Subcutaneous abdominal adipose tissue (tissue), 5 donors: ENCODE measurements around the gene TBC1D22A.

Experiments
- H3K27ac ChIP-seq: one replicate; pipeline ENCODE4 v1.7.0; 2013; ENCODE audit warnings: low read depth, mild to moderate bottlenecking, inconsistent platforms, low read length, moderate library complexity
- H3K27me3 ChIP-seq, 5 donors: one replicate each; pipeline ENCODE4 v1.7.0; 2013; ENCODE audit warnings: low read length in 5 of 5, inconsistent platforms in 1 of 5; ENCODE audit not compliant: control insufficient read depth in 5 of 5, insufficient read depth in 4 of 5
- H3K36me3 ChIP-seq, 5 donors: one replicate each; pipeline ENCODE4 v1.7.0; 2013; ENCODE audit warnings: low read length in 5 of 5; ENCODE audit not compliant: control insufficient read depth in 5 of 5, insufficient read depth in 5 of 5
- H3K4me1 ChIP-seq, 5 donors: one replicate each; pipeline ENCODE4 v1.7.0; 2013; ENCODE audit warnings: low read length in 5 of 5, mild to moderate bottlenecking in 3 of 5, moderate library complexity in 1 of 5; ENCODE audit not compliant: control insufficient read depth in 5 of 5, insufficient read depth in 5 of 5
- H3K4me3 ChIP-seq, 5 donors: one replicate each; pipeline ENCODE4 v1.7.0; 2013; ENCODE audit warnings: low read length in 5 of 5, low read depth in 1 of 5
- H3K9ac ChIP-seq, 5 donors: one replicate each; pipeline ENCODE4 v1.7.0; 2013; ENCODE audit warnings: low read length in 5 of 5, mild to moderate bottlenecking in 4 of 5, moderate library complexity in 3 of 5
- H3K9me3 ChIP-seq, 5 donors: one replicate each; pipeline ENCODE4 v1.7.0; 2013; ENCODE audit warnings: low read length in 5 of 5; ENCODE audit not compliant: control insufficient read depth in 5 of 5
- donor health status: healthy.
- donor health status: healthy.
- donor health status: healthy.
- donor health status: healthy.
- donor health status: healthy.

Gene TBC1D22A

GRCh38 chr22:47174671-47175112 is 412.2 kb downstream of the TBC1D22A start:
- peaks cover 0 to 33% (median 13%) of the 10 kb centered on the region in 5 donors for H3K36me3 ChIP-seq
- H3K9ac ChIP-seq, result no peak overlapping the region
- H3K9me3 ChIP-seq, result no peaks in the 10 kb centered on the region
- H3K27me3 ChIP-seq, result no peaks in the 10 kb centered on the region
- peaks cover 0 to 8% (median 0%) of the 10 kb centered on the region in 5 donors for H3K4me1 ChIP-seq
- no peak overlapping the region for H3K4me3 ChIP-seq
- H3K27ac ChIP-seq, result no peak overlapping the region

GRCh38 chr22:47175151-47176025 is 412.9 kb downstream of the TBC1D22A start:
- H3K36me3 ChIP-seq, result peaks cover 0 to 33% (median 13%) of the 10 kb centered on the region in 5 donors
- H3K9ac ChIP-seq, result no peak overlapping the region
- H3K4me3 ChIP-seq, result no peak overlapping the region
- no peak overlapping the region for H3K27ac ChIP-seq
- H3K4me1 ChIP-seq, result peaks cover 0 to 8% (median 0%) of the 10 kb centered on the region in 5 donors
- no peaks in the 10 kb centered on the region for H3K27me3 ChIP-seq
- H3K9me3 ChIP-seq, result no peaks in the 10 kb centered on the region

GRCh38 chr22:47176026-47176389 is 413.6 kb downstream of the TBC1D22A start:
- peaks cover 0 to 30% (median 13%) of the 10 kb centered on the region in 5 donors for H3K36me3 ChIP-seq
- peaks cover 0 to 8% (median 0%) of the 10 kb centered on the region in 5 donors for H3K4me1 ChIP-seq
- H3K27me3 ChIP-seq, result no peaks in the 10 kb centered on the region
- H3K4me3 ChIP-seq, result no peak overlapping the region
- no peak overlapping the region for H3K9ac ChIP-seq
- H3K9me3 ChIP-seq, result no peaks in the 10 kb centered on the region
- no peak overlapping the region for H3K27ac ChIP-seq

GRCh38 chr22:47176573-47177333 is 414.3 kb downstream of the TBC1D22A start:
- Histone ChIP-seq H3K9ac (no peak overlapping the region), H3K36me3 (peaks cover 0 to 28% (median 13%) of the 10 kb centered on the region in 5 donors), H3K4me1 (peaks cover 0 to 8% (median 0%) of the 10 kb centered on the region in 5 donors), H3K27ac (no peak overlapping the region), H3K27me3 (no peaks in the 10 kb centered on the region), H3K9me3 (no peaks in the 10 kb centered on the region), H3K4me3 (no peak overlapping the region)

GRCh38 chr22:47177334-47177815 is 414.9 kb downstream of the TBC1D22A start:
- Histone ChIP-seq H3K9me3 (no peaks in the 10 kb centered on the region), H3K27me3 (no peaks in the 10 kb centered on the region), H3K4me1 (peaks cover 0 to 8% (median 0%) of the 10 kb centered on the region in 5 donors), H3K36me3 (peaks cover 0 to 28% (median 13%) of the 10 kb centered on the region in 5 donors), H3K27ac (no peak overlapping the region), H3K4me3 (no peak overlapping the region), H3K9ac (no peak overlapping the region)

- Histone ChIP-seq H3K27me3 (no peaks in the 10 kb centered on the region), H3K9ac (no peak overlapping the region), H3K36me3 (peaks cover 0 to 26% (median 13%) of the 10 kb centered on the region in 5 donors), H3K4me1 (peaks cover 0 to 8% (median 0%) of the 10 kb centered on the region in 5 donors), H3K27ac (no peak overlapping the region), H3K4me3 (no peak overlapping the region), H3K9me3 (no peaks in the 10 kb centered on the region)
These were observed 415.9 kb downstream of the TBC1D22A start for GRCh38 chr22:47178339-47178738.

- Histone ChIP-seq H3K36me3 (peaks cover 0 to 6% (median 2%) of the 10 kb centered on the region in 5 donors), H3K27me3 (no peaks in the 10 kb centered on the region), H3K4me1 (no peaks in the 10 kb centered on the region), H3K4me3 (no peak overlapping the region), H3K27ac (no peak overlapping the region), H3K9ac (no peak overlapping the region), H3K9me3 (no peaks in the 10 kb centered on the region)
These were observed 418.3 kb downstream of the TBC1D22A start for GRCh38 chr22:47180796-47181195.

- H3K9me3 ChIP-seq, result peaks cover 0 to 7% (median 0%) of the 10 kb centered on the region in 5 donors
- H3K4me3 ChIP-seq, result no peak overlapping the region
These were observed 424.9 kb downstream of the TBC1D22A start for GRCh38 chr22:47187176-47187957.

GRCh38 chr22:47188261-47189055 is 426.0 kb downstream of the TBC1D22A start:
- Histone ChIP-seq H3K4me1 (no peaks in the 10 kb centered on the region), H3K9ac (no peak overlapping the region), H3K27me3 (peaks cover 0 to 3% (median 0%) of the 10 kb centered on the region in 5 donors), H3K27ac (no peak overlapping the region), H3K4me3 (no peak overlapping the region), H3K9me3 (peaks cover 0 to 7% (median 0%) of the 10 kb centered on the region in 5 donors), H3K36me3 (no peaks in the 10 kb centered on the region)

More at GRCh38 chr22:47187176-47187957, 424.9 kb downstream of the TBC1D22A start:
- Histone ChIP-seq H3K36me3 (no peaks in the 10 kb centered on the region), H3K27ac (no peak overlapping the region), H3K27me3 (peaks cover 0 to 3% (median 0%) of the 10 kb centered on the region in 5 donors), H3K4me1 (no peaks in the 10 kb centered on the region), H3K9ac (no peak overlapping the region)
